Fibroblast of villous mesenchyme (primary cell): Measurements from ENCODE around the gene CHTF8. TPM values are rescaled to one million over a fixed set of nuclear protein-coding genes. Genes with fewer than 3 reads are reported as not detected.
A peak's percentile ranks its signal among the peaks of the same experiment; 100 is the strongest.

Source experiments
- DNase-seq: peaks from one replicate; pipeline ENCODE4 v3.0.0-alpha.2; 2010; ENCODE audit warnings: low read depth
- H3K4me3 ChIP-seq: 2 replicates; pipeline ENCODE4 v1.5.1; 2011; ENCODE audit warnings: low read depth, mild to moderate bottlenecking, low read length
- total RNA-seq: library from RNA; depleted of rRNA; stranded (reverse); fragments of >200 nt; gene quantifications from 2 replicates; pipeline ENCODE4 v1.2.3, GENCODE V29; 2012
- TF ChIP-seq, protein P1 (sequence below): IDR thresholded peaks from 2 replicates; pipeline ENCODE4 v1.5.1; 2012; ENCODE audit warnings: low read depth, mild to moderate bottlenecking, low read length; ENCODE audit not compliant: insufficient read depth

Gene CHTF8, protein sequence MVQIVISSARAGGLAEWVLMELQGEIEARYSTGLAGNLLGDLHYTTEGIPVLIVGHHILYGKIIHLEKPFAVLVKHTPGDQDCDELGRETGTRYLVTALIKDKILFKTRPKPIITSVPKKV
- total RNA-seq: 40.6 and 65.2 TPM in 2 replicates

DNA sequence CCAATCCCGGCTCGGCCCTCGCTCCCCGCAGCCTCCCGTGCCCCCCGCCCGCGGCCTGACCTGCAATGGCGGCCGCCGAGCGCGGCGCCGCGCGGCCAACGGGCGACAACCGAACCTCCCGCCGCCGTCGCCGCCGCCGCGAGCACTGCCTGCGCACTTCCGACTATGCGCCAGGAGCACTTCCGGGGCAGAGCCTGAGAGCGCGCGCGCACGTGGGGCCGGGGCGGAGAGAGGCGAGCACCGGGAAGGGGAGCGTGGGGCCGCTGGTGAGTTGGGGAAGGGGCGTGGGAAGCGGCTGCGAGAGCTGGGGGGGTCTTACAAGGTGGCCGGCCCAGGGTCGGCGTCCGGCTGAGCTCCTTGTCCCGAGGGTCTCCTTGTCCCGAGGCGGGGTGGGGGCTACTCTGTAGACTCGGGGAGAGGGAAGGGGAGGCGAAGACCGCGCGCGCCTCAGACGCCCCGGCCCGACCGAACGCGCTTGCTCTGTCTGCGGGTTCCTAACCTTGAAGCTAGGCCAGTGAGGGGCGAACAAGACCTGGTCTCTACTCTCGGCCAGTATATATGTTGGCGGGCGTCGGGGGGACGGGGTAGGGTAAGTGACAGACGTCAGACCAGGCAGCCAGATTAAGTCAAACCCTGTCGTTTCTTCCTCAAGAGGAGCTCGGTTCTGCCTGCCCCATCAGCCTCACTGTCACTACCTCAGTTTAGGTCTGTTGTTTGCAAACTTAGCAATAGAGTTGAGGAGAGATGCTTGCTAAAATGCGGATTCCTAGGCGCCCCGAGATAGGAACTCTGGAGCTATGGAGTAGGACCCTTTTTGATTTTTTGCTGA is at the start of gene CHTF8, which contains the start of gene UTP4:
Gene CHTF8, minus strand, starts transcription at position 165 of the 829 bp plus-strand sequence. CDS start 11,130 bp downstream, outside the sequence.
Gene UTP4, plus strand, starts transcription at position 226 of the 829 bp plus-strand sequence. CDS start 811 bp downstream, outside the sequence.
- H3K4me3 ChIP-seq: peak within 1 kb of the TSS; percentile 100
- TF ChIP-seq, protein P1, sequence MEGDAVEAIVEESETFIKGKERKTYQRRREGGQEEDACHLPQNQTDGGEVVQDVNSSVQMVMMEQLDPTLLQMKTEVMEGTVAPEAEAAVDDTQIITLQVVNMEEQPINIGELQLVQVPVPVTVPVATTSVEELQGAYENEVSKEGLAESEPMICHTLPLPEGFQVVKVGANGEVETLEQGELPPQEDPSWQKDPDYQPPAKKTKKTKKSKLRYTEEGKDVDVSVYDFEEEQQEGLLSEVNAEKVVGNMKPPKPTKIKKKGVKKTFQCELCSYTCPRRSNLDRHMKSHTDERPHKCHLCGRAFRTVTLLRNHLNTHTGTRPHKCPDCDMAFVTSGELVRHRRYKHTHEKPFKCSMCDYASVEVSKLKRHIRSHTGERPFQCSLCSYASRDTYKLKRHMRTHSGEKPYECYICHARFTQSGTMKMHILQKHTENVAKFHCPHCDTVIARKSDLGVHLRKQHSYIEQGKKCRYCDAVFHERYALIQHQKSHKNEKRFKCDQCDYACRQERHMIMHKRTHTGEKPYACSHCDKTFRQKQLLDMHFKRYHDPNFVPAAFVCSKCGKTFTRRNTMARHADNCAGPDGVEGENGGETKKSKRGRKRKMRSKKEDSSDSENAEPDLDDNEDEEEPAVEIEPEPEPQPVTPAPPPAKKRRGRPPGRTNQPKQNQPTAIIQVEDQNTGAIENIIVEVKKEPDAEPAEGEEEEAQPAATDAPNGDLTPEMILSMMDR: no peak
- peak; percentile 84 for DNase-seq

DNA sequence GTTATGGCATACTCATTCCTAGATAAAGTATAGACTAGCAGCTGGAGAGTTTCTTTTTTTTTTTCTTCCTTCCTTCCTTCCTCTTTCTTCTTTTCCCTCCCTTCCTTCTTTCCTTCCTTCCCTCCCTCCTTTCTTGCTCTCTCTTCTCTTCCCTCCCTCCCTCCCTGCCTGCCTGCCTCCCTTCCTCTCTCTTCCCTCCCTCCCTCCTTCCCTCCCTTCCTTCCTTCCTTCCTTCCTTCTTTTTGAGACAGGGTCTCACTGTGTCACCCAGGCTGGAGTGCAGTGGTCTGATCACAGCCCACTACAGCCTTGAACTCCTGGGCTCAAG is 47.6 kb upstream of the CHTF8 start:
- TF ChIP-seq, protein P1: no peak
- DNase-seq: no peak
- H3K4me3 ChIP-seq: no peak overlapping the region

DNA sequence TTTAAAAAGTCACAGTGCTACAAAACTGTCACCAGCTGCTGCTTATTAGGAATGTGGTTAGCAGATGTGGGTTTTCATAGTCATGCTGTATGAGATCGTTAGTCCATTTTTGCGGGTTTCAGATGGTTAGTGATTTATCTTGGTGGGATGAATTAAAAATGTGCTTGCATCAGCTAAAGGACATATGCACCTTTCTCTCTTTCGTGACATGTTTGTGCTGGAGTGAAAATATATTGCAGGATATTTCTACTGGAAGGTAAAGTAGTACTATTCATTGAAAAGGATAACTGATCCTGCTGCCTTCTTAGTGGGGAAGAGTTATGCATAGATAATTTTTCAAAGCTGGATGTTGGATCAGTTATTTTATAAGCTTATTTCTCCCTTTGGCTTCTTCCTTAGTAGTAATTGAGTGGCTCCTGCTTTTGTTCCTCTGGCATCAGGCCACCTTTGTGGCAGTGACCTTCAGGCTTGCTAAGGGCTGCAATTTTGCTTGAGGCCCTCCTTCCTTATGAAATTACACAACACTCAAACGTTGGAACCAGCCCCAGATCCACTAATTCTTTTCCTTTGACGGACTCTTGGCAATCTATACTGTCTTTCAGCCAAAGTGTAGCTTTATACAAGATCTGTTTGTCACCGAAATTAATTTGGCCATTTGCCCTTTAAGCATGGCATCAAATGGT is 47.1 kb upstream of the CHTF8 start:
- no peak overlapping the region for H3K4me3 ChIP-seq
- TF ChIP-seq, protein P1: no peak

DNA sequence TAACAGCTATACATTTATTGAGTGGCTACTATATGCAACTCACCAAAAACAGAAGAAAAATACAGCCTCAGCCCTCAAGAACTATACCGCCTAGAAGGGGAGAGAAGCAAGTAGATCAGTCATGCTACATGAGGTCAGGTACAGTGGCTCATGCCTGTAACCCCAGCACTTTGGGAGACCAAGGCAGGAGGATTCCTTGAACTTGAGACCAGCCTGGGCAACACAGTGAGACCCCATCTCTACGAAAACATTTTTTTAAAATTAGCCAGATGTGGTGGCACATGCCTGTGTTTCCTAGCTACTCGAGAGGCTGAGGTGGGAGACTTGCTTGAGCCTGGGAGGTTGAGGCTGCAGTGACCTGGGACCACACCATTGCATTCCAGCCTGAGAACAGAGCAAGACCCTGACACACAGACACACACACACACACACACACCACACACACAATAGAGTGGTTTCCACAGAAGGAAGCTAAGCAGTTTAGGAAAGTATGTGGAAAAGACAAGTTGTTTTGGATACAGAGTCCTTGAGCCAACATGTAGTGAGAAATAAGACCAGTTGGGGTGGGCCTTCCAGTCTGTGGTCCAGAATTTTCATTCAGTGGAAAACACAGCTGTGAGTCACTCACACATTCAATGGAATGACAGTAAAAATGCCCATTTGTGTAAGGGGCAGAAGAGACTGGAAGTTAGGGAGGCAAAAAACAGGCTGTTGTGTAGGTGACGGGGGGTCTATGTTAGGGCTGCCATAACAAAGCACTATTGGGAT is 43.8 kb upstream of the CHTF8 start:
- DNase-seq: peak; percentile 63
- H3K4me3 ChIP-seq: no peak overlapping the region
- TF ChIP-seq, protein P1: no peak

More for the DNA sequence above, 47.1 kb upstream of the CHTF8 start:
- peak; percentile 86 for DNase-seq

DNA sequence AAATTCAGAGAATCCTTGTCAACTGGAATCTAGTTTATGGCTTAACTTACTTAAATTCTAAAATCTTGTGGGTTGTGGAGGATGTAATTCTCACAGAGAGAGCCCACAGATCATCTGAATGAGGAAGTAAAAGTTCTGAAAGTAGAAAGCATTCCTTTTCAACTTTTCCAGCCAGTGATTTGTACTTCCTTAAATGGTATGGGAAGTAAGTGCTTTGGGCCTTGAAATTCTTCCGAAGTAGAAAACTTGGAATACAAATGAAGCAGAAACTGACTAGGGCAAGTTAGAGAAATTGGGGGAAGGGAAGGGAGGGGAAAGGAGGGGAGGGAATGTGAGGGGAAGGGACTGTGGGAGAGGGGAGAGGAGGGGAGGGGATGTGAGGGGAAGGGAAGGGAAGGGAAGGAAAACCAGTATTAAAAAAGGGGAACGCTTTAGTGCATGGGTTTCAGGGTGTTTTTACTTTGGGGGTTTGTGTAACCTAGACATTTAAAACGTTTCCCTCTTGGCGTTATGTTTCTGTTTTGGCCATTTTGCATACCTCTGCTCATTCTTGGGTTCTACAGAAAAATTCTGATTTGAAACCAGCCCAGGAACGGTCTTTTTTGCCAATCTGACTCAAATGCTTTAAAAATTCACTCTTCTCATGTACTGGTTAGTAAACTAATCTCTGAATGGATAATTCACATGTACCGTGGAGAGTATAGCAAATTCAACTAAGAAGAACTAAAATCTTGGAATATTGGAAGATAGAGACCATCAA is 39.1 kb upstream of the CHTF8 start:
- DNase-seq: peak; percentile 67

More for the DNA sequence above, 39.1 kb upstream of the CHTF8 start:
- no peak overlapping the region for H3K4me3 ChIP-seq
- TF ChIP-seq, protein P1: no peak
